Measurements from ENCODE around the gene ADAM22.

ADAM22 gene

DNA sequence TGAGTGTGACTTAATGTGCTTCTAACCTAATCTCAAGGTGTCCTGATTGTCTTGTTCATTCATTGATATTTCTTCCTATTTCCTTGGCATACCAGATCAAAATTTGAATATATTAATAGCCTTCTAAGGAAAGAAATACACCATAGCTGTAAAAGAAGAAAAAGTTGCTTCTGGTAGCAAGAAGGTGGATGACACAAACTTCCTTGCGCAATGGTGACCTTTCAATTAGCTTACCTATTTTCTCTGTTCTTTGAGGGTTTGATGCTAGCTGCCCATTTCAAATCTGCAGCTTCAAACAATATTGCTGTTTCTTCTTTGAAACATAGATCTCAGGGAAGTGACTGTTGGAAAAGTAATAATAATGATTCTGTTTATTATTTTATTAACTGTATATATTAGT, 108.8 kb downstream of the ADAM22 start:
- TF ChIP-seq, protein P1, sequence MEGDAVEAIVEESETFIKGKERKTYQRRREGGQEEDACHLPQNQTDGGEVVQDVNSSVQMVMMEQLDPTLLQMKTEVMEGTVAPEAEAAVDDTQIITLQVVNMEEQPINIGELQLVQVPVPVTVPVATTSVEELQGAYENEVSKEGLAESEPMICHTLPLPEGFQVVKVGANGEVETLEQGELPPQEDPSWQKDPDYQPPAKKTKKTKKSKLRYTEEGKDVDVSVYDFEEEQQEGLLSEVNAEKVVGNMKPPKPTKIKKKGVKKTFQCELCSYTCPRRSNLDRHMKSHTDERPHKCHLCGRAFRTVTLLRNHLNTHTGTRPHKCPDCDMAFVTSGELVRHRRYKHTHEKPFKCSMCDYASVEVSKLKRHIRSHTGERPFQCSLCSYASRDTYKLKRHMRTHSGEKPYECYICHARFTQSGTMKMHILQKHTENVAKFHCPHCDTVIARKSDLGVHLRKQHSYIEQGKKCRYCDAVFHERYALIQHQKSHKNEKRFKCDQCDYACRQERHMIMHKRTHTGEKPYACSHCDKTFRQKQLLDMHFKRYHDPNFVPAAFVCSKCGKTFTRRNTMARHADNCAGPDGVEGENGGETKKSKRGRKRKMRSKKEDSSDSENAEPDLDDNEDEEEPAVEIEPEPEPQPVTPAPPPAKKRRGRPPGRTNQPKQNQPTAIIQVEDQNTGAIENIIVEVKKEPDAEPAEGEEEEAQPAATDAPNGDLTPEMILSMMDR (IDR thresholded peaks at IDR 0.05; ENCODE audit: low read depth, low read length): no peak
- H3K4me3 ChIP-seq (ENCODE audit: low read depth, low read length): no peak overlapping the region
- in situ Hi-C loops (cut with HindIII; ENCODE audit: low sequenced_read_pairs): no loop called here
- DNase-seq (ENCODE audit: low read depth, low spot score): no peak

- H3K4me3 ChIP-seq (ENCODE audit: low read depth, low read length): no peak overlapping the region
- no peak for DNase-seq (ENCODE audit: low read depth, low spot score)
- TF ChIP-seq, protein P1 (IDR thresholded peaks at IDR 0.05; ENCODE audit: low read depth, low read length): no peak
- in situ Hi-C loops (cut with HindIII; ENCODE audit: low sequenced_read_pairs): no loop called here
Measured at GRCh38 chr7:88044069-88044468, 110.0 kb downstream of the ADAM22 start.

DNA sequence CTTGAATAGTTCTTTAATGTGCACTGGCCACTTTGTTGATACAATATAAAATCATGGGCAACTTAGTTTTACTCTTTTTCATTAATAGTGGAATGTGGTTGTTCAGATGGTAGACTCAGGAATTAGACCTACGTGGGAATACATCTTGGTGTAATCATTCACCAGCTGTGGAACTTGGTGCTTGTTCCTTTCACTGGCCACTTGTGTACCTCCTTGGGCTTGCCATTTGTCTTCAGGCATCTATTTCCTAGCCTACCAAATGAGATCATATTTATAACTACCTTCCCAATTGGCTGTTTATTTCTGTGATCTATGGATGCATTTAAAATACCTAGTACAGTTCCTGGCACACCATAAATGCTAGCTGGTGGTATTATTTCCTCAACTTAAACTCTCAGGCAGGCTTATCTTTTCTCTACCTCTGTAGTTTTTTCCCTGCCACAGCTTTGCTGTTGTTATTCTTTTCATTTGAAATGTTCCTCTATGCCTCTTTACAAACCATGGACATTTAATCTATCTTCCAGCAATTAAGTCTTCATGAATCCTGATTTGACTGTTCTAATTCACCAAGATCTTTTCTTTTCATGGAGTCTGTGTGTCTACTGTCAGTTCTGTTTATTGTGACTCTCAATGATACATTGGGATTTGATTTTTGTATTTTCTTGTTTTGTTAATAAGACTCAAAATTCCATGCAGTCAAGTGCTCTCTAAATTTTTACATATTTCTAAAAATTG, 113.0 kb downstream of the ADAM22 start:
- H3K4me3 ChIP-seq (ENCODE audit: low read depth, low read length): no peak overlapping the region
- TF ChIP-seq, protein P1 (IDR thresholded peaks at IDR 0.05; ENCODE audit: low read depth, low read length): no peak
- in situ Hi-C loops (cut with HindIII; ENCODE audit: low sequenced_read_pairs): no loop called here
- DNase-seq (ENCODE audit: low read depth, low spot score): no peak

DNA sequence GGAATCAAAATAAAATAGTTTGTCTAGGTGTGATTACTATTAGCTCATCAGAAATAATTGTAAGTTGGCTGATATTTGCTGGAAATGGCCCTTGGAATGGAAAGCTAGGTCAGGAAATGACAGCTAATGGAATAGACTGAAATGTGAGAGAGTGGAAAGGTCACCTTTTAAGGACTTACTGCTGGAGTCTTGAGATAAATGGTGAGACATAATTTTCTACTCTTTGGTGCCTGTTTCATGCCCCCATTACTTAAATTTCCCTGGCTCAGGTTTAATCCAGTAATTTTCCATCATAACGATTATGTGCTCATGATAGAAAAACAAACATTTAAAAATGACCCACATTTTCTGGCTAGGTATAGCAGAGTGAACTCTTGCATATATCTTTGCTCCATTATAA, 123.6 kb downstream of the ADAM22 start:
- H3K4me3 ChIP-seq (ENCODE audit: low read depth, low read length): no peak overlapping the region
- TF ChIP-seq, protein P1 (IDR thresholded peaks at IDR 0.05; ENCODE audit: low read depth, low read length): no peak
- no peak for DNase-seq (ENCODE audit: low read depth, low spot score)
- in situ Hi-C loops (cut with HindIII; ENCODE audit: low sequenced_read_pairs): no loop called here

DNA sequence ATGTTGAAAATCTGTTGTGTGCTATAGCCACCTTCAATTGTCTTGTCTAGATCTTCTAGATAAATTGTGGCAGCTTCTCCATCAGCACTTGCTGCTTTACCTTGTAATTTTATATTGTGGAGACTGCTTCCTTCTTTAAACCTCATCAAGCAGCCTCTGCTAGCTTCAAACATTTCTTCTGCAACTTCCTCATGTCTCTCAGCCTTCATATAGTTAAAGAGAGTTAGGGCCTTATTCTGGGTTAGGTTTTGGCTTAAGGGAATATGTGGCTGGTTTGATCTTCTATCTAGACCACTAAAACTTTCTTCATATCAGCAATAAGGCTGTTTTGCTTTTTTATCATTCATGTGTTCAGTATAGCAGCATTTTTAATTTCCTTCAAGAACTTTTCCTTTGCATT, 128.2 kb downstream of the ADAM22 start:
- TF ChIP-seq, protein P1 (IDR thresholded peaks at IDR 0.05; ENCODE audit: low read depth, low read length): no peak
- no peak for DNase-seq (ENCODE audit: low read depth, low spot score)
- no peak overlapping the region for H3K4me3 ChIP-seq (ENCODE audit: low read depth, low read length)
- in situ Hi-C loops (cut with HindIII; ENCODE audit: low sequenced_read_pairs): no loop called here

- H3K4me3 ChIP-seq (ENCODE audit: low read depth, low read length): no peak overlapping the region
- TF ChIP-seq, protein P1 (IDR thresholded peaks at IDR 0.05; ENCODE audit: low read depth, low read length): no peak
- in situ Hi-C loops (cut with HindIII; ENCODE audit: low sequenced_read_pairs): no loop called here
- DNase-seq (ENCODE audit: low read depth, low spot score): no peak
Measured at GRCh38 chr7:88069093-88069492, 135.0 kb downstream of the ADAM22 start.
